Neural cell (in vitro differentiated cells): Measurements from ENCODE around the gene DENND4C. TPM values are rescaled to one million over a fixed set of nuclear protein-coding genes. Genes with fewer than 3 reads are reported as not detected.
A peak's percentile ranks its signal among the peaks of the same experiment; 100 is the strongest.

Experiments used
- H2AFZ ChIP-seq: fragments of 200-600, 300-800 bp; sonication (generic), shearing (Covaris generic); 2 replicates; pipeline ENCODE4 v1.6.0; 2014; ENCODE audit warnings: low read depth, mild to moderate bottlenecking, antibody characterized with exemption, low read length, moderate library complexity
- H3F3A ChIP-seq: fragments of 200-600 bp; shearing (Covaris generic); 2 replicates; pipeline ENCODE4 v1.6.1; 2016; ENCODE audit warnings: mild to moderate bottlenecking, moderate library complexity, mixed read lengths, antibody characterized with exemption, low read length; ENCODE audit not compliant: insufficient read depth, poor library complexity, severe bottlenecking
- H3K27ac ChIP-seq: fragments of 200-600, 300-800 bp; sonication (generic), shearing (Covaris generic); 2 replicates; pipeline ENCODE4 v1.5.1; 2014; ENCODE audit warnings: mild to moderate bottlenecking, low read length, moderate library complexity
- H3K27me3 ChIP-seq: fragments of 300-800, 200-600 bp; sonication (generic), shearing (Covaris generic); 2 replicates; pipeline ENCODE4 v1.6.0; 2014; ENCODE audit warnings: mild to moderate bottlenecking, low read depth, low read length, moderate library complexity; ENCODE audit not compliant: insufficient read depth
- H3K36me3 ChIP-seq: fragments of 300-800, 200-600 bp; sonication (generic), shearing (Covaris generic); 2 replicates; pipeline ENCODE4 v1.5.1; 2014; ENCODE audit warnings: mild to moderate bottlenecking, antibody characterized with exemption, low read length, moderate library complexity; ENCODE audit not compliant: insufficient read depth
- H3K4me2 ChIP-seq: fragments of 300-800, 200-600 bp; sonication (generic), shearing (Covaris generic); 2 replicates; pipeline ENCODE4 v1.6.0; 2014; ENCODE audit warnings: mild to moderate bottlenecking, low read length
- H3K4me3 ChIP-seq: fragments of 300-800, 200-600 bp; sonication (generic), shearing (Covaris generic); 2 replicates; pipeline ENCODE4 v1.5.1; 2014; ENCODE audit warnings: mild to moderate bottlenecking, low read length, moderate library complexity
- H3K79me2 ChIP-seq: fragments of 200-600 bp; shearing (Covaris generic); replicated peaks from 2 replicates; pipeline ENCODE4 v1.6.0; 2014; ENCODE audit warnings: mild to moderate bottlenecking, low read length, moderate library complexity; ENCODE audit not compliant: insufficient read depth
- H3K9ac ChIP-seq: fragments of 300-800, 200-600 bp; sonication (generic), shearing (Covaris generic); 2 replicates; pipeline ENCODE4 v1.6.1; 2016; ENCODE audit warnings: mild to moderate bottlenecking, low read length, mixed read lengths
- H3K9me2 ChIP-seq: fragments of 200-600 bp; shearing (Covaris generic); 2 replicates; pipeline ENCODE4 v1.6.1; 2016; ENCODE audit warnings: mild to moderate bottlenecking, low read length, mixed read lengths; ENCODE audit not compliant: insufficient read depth
- H3K9me3 ChIP-seq: fragments of 200-600, 300-800 bp; sonication (generic), shearing (Covaris generic); 2 replicates; pipeline ENCODE4 v1.6.1; 2016; ENCODE audit warnings: mild to moderate bottlenecking, mixed run types, low read length, moderate library complexity, mixed read lengths
- H4K20me1 ChIP-seq: fragments of 200-600 bp; shearing (Covaris generic); 2 replicates; pipeline ENCODE4 v1.6.1; 2016; ENCODE audit warnings: mild to moderate bottlenecking, mixed run types; ENCODE audit not compliant: insufficient read depth
- EP300 ChIP-seq: fragments of 450-650 bp; conservative IDR thresholded peaks from 2 replicates; pipeline ENCODE4 v1.6.1; 2014; ENCODE audit warnings: antibody characterized with exemption, mild to moderate bottlenecking, moderate library complexity; ENCODE audit not compliant: poor library complexity, severe bottlenecking
- EZH2 ChIP-seq: fragments of 200-600, 300-800 bp; shearing (Covaris generic), sonication (generic); IDR thresholded peaks from 2 replicates; pipeline ENCODE4 v1.6.1; 2014; ENCODE audit warnings: antibody characterized with exemption, low read length, borderline replicate concordance, mild to moderate bottlenecking; ENCODE audit not compliant: insufficient read depth, poor library complexity, severe bottlenecking
- MXI1 ChIP-seq: fragments of 450-650 bp; conservative IDR thresholded peaks from 2 replicates; pipeline ENCODE4 v1.6.1; 2014; ENCODE audit warnings: antibody characterized with exemption, mild to moderate bottlenecking; ENCODE audit not compliant: poor library complexity, severe bottlenecking
- POLR2AphosphoS5 ChIP-seq: IDR thresholded peaks from 2 replicates; pipeline ENCODE4 v1.6.1; 2012
- RAD21 ChIP-seq: fragments of 450-650 bp; conservative IDR thresholded peaks from 2 replicates; pipeline ENCODE4 v1.6.1; 2014; ENCODE audit warnings: antibody characterized with exemption, mild to moderate bottlenecking, moderate library complexity
- SMC3 ChIP-seq: fragments of 450-650 bp; conservative IDR thresholded peaks from 2 replicates; pipeline ENCODE4 v1.6.1; 2014; ENCODE audit warnings: antibody characterized with exemption, mild to moderate bottlenecking, moderate library complexity; ENCODE audit not compliant: poor library complexity
- TAF1 ChIP-seq: IDR thresholded peaks from 2 replicates; pipeline ENCODE4 v1.6.1; 2012; ENCODE audit warnings: low read depth
- polyA plus RNA-seq: library from polyadenylated mRNA; depleted of rRNA; stranded (reverse); fragments of >200 nt; gene quantifications from 2 replicates; pipeline ENCODE4 v1.2.3, GENCODE V29; 2014
- TF ChIP-seq, protein P1 (sequence below): IDR thresholded peaks from 2 replicates; pipeline ENCODE4 v1.6.1; 2012; ENCODE audit warnings: borderline replicate concordance
- TF ChIP-seq, protein P2 (sequence below): fragments of 450-650 bp; IDR thresholded peaks from 2 replicates; pipeline ENCODE4 v1.5.1; 2014; ENCODE audit warnings: antibody characterized with exemption, mild to moderate bottlenecking, moderate library complexity; ENCODE audit not compliant: poor library complexity, severe bottlenecking

The DENND4C gene
- polyA plus RNA-seq, 1 donor from 2014 or later, result 51.8 TPM

DNA sequence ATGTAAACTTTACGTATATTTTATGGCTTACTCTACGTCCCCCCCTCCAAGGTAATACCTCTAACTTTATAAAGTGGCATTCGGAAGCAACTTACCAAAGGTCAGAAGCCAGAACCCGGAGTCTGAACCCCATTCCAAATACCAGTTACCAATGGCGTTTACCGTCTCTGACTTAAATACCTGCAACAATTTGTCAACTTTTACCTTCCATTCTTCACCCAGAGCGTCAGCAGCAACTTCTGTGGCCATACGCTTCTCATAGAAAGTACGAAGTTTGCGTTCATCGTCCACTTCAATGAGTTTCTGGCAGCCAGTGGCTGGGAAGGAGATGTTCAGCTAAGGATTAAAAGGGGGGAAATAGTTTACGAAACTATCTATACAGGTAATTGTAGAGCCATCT, 148.8 kb downstream of the DENND4C start:
- Histone ChIP-seq H3K9me3 (no peaks in the 10 kb centered on the region), H3K27me3 (no peaks in the 10 kb centered on the region), H4K20me1 (no peaks in the 10 kb centered on the region), H3K4me3 (peak overlapping the region; percentile 78), H2AFZ (peak overlapping the region; percentile 47), H3K9me2 (no peaks in the 10 kb centered on the region), H3K9ac (peak overlapping the region; percentile 77), H3F3A (peaks cover 6% of the 10 kb centered on the region), H3K4me2 (peak overlapping the region; percentile 86), H3K79me2 (peaks cover 14% of the 10 kb centered on the region), H3K36me3 (peaks cover 5% of the 10 kb centered on the region), H3K27ac (peak overlapping the region; percentile 81)
- TF ChIP-seq EZH2 (no peak), POLR2AphosphoS5 (no peak), EP300 (no peak), MXI1 (no peak), RAD21 (no peak), TAF1 (no peak), SMC3 (no peak)
- TF ChIP-seq, protein P1, sequence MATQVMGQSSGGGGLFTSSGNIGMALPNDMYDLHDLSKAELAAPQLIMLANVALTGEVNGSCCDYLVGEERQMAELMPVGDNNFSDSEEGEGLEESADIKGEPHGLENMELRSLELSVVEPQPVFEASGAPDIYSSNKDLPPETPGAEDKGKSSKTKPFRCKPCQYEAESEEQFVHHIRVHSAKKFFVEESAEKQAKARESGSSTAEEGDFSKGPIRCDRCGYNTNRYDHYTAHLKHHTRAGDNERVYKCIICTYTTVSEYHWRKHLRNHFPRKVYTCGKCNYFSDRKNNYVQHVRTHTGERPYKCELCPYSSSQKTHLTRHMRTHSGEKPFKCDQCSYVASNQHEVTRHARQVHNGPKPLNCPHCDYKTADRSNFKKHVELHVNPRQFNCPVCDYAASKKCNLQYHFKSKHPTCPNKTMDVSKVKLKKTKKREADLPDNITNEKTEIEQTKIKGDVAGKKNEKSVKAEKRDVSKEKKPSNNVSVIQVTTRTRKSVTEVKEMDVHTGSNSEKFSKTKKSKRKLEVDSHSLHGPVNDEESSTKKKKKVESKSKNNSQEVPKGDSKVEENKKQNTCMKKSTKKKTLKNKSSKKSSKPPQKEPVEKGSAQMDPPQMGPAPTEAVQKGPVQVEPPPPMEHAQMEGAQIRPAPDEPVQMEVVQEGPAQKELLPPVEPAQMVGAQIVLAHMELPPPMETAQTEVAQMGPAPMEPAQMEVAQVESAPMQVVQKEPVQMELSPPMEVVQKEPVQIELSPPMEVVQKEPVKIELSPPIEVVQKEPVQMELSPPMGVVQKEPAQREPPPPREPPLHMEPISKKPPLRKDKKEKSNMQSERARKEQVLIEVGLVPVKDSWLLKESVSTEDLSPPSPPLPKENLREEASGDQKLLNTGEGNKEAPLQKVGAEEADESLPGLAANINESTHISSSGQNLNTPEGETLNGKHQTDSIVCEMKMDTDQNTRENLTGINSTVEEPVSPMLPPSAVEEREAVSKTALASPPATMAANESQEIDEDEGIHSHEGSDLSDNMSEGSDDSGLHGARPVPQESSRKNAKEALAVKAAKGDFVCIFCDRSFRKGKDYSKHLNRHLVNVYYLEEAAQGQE, result no peak
- TF ChIP-seq, protein P2, sequence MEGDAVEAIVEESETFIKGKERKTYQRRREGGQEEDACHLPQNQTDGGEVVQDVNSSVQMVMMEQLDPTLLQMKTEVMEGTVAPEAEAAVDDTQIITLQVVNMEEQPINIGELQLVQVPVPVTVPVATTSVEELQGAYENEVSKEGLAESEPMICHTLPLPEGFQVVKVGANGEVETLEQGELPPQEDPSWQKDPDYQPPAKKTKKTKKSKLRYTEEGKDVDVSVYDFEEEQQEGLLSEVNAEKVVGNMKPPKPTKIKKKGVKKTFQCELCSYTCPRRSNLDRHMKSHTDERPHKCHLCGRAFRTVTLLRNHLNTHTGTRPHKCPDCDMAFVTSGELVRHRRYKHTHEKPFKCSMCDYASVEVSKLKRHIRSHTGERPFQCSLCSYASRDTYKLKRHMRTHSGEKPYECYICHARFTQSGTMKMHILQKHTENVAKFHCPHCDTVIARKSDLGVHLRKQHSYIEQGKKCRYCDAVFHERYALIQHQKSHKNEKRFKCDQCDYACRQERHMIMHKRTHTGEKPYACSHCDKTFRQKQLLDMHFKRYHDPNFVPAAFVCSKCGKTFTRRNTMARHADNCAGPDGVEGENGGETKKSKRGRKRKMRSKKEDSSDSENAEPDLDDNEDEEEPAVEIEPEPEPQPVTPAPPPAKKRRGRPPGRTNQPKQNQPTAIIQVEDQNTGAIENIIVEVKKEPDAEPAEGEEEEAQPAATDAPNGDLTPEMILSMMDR, result no peak

DNA sequence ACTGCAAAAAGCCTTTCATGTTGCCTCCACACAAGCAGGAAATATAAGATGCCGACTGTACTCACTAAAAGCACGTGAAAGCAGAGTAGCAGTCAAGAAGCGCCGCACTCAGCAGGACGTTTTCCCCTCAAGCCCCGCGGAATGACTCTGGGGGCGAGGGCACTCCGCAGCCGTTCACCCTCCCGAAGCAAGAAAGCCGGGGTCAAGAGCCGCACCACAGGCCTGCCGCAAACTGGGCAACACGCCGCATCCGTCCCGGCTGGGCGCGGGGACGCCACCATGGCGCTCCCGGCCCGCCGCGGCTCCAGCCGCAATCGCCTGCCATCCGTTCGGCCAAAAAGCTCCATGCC, 149.2 kb downstream of the DENND4C start:
- no peaks in the 10 kb centered on the region for H3K27me3 ChIP-seq
- H3F3A ChIP-seq, result peaks cover 6% of the 10 kb centered on the region
- H4K20me1 ChIP-seq, result no peaks in the 10 kb centered on the region
- peak overlapping the region; percentile 86 for H3K4me2 ChIP-seq
- no peak for TF ChIP-seq TAF1
- TF ChIP-seq MXI1, result peak; percentile 93
- H3K27ac ChIP-seq, result peak overlapping the region; percentile 81
- peak overlapping the region; percentile 77 for H3K9ac ChIP-seq
- peak overlapping the region; percentile 47 for H2AFZ ChIP-seq
- H3K9me3 ChIP-seq, result no peaks in the 10 kb centered on the region
- H3K4me3 ChIP-seq, result peak overlapping the region; percentile 78
- H3K36me3 ChIP-seq, result peaks cover 5% of the 10 kb centered on the region
- H3K79me2 ChIP-seq, result peaks cover 14% of the 10 kb centered on the region
- no peaks in the 10 kb centered on the region for H3K9me2 ChIP-seq

DNA sequence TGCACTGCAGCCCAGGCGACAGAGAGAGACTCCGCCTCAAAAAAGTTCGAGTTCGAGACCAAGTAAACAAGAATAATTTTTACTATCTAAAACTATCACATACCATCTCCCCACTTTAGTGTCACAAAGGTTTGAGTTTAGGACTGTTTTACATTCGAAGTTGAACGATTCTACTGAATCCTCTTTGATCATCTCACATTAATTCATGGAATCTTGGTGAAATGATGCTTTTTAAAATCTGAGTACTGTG, 150.3 kb downstream of the DENND4C start:
- H3K9ac ChIP-seq, result peak overlapping the region; percentile 77
- H3F3A ChIP-seq, result peaks cover 6% of the 10 kb centered on the region
- H3K27me3 ChIP-seq, result no peaks in the 10 kb centered on the region
- H3K4me2 ChIP-seq, result peak overlapping the region; percentile 46
- peak overlapping the region; percentile 81 for H3K27ac ChIP-seq
- peak overlapping the region; percentile 70 for H2AFZ ChIP-seq
- no peaks in the 10 kb centered on the region for H4K20me1 ChIP-seq
- no peak for TF ChIP-seq EZH2
- no peak for TF ChIP-seq EP300
- TF ChIP-seq, protein P2, result no peak
- TF ChIP-seq MXI1, result no peak
- no peak for TF ChIP-seq SMC3
- TF ChIP-seq, protein P1, result no peak
- TF ChIP-seq RAD21, result no peak
- TF ChIP-seq POLR2AphosphoS5, result no peak
- no peak for TF ChIP-seq TAF1
- H3K79me2 ChIP-seq, result peaks cover 14% of the 10 kb centered on the region
- H3K9me2 ChIP-seq, result no peaks in the 10 kb centered on the region
- peak overlapping the region; percentile 78 for H3K4me3 ChIP-seq
- no peaks in the 10 kb centered on the region for H3K36me3 ChIP-seq
- H3K9me3 ChIP-seq, result no peaks in the 10 kb centered on the region
